Progenitor cell of endocrine pancreas (in vitro differentiated cells): ENCODE results near the gene FAF2. TPM values are rescaled to one million over a fixed set of nuclear protein-coding genes. Genes with fewer than 3 reads are reported as not detected.
A peak's percentile ranks its signal among the peaks of the same experiment; 100 is the strongest.

Experiments used
- DNase-seq: peaks from one replicate; pipeline ENCODE4 v3.0.0; 2021; ENCODE audit warnings: low spot score; ENCODE audit not compliant: unreplicated experiment
- H3K27ac Mint-ChIP-seq: 2 replicates; pipeline ENCODE4 v1.8.0; 2021; ENCODE audit warnings: mild to moderate bottlenecking, moderate library complexity, mixed read lengths
- H3K27me3 Mint-ChIP-seq: 2 replicates; pipeline ENCODE4 v1.8.0; 2021; ENCODE audit warnings: mixed read lengths
- H3K36me3 Mint-ChIP-seq: 2 replicates; pipeline ENCODE4 v1.8.0; 2022; ENCODE audit warnings: mixed read lengths; ENCODE audit not compliant: insufficient read depth
- H3K4me1 Mint-ChIP-seq: 2 replicates; pipeline ENCODE4 v1.8.0; 2021; ENCODE audit warnings: low read depth, mixed read lengths
- H3K4me3 Mint-ChIP-seq: 2 replicates; pipeline ENCODE4 v1.8.0; 2021; ENCODE audit warnings: low read depth, mild to moderate bottlenecking, moderate library complexity, mixed read lengths
- H3K9me3 Mint-ChIP-seq: 2 replicates; pipeline ENCODE4 v1.8.0; 2021; ENCODE audit warnings: low read depth, mixed read lengths
- CTCF ChIP-seq: fragments of 200-600 bp; sonication (generic); IDR thresholded peaks from one replicate; pipeline ENCODE4 v1.5.0; 2021; ENCODE audit warnings: antibody characterized with exemption, mild to moderate bottlenecking; ENCODE audit not compliant: unreplicated experiment
- total RNA-seq: library from RNA; stranded (reverse); gene quantifications from 2 replicates; pipeline ENCODE4 v1.2.1, GENCODE V29; 2021

The FAF2 gene
- total RNA-seq, 1 donor from 2014 or later, result 54.6 TPM

- H3K4me3 Mint-ChIP-seq, result no peak overlapping the region
- TF ChIP-seq CTCF, result no peak
- no peaks in the 10 kb centered on the region for H3K9me3 Mint-ChIP-seq
- H3K36me3 Mint-ChIP-seq, result peaks cover 21% of the 10 kb centered on the region
- H3K27me3 Mint-ChIP-seq, result no peaks in the 10 kb centered on the region
- no peak for DNase-seq
- H3K27ac Mint-ChIP-seq, result no peak overlapping the region
- no peaks in the 10 kb centered on the region for H3K4me1 Mint-ChIP-seq
Measured at GRCh38 chr5:176507911-176508310, 59.7 kb downstream of the FAF2 start.

DNA sequence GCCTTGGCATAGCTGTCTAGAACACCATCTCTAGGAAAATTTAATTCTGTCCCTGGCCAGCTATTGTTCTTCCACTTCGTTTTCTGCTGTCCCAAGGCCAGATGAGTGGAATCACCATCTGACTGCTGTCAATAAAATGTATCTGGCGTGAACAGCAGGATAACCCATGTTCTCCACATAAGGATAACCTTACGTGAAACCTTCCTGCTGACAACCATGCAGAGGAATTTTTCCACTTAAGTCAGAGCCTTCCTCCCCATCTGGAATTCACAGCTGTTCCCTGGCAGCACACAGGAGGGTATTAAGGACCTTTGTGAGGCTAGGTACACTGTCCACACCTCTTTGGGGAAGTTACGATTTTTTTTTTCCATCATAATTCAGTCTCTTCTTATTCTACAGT lies 60.4 kb downstream of the FAF2 start:
- TF ChIP-seq CTCF, result no peak
- no peaks in the 10 kb centered on the region for H3K4me1 Mint-ChIP-seq
- H3K36me3 Mint-ChIP-seq, result peaks cover 21% of the 10 kb centered on the region
- no peak for DNase-seq
- H3K9me3 Mint-ChIP-seq, result no peaks in the 10 kb centered on the region
- no peak overlapping the region for H3K4me3 Mint-ChIP-seq
- H3K27ac Mint-ChIP-seq, result peak overlapping the region; percentile 24
- H3K27me3 Mint-ChIP-seq, result no peaks in the 10 kb centered on the region

- H3K36me3 Mint-ChIP-seq, result no peaks in the 10 kb centered on the region
- no peaks in the 10 kb centered on the region for H3K27me3 Mint-ChIP-seq
- no peak for TF ChIP-seq CTCF
- H3K4me3 Mint-ChIP-seq, result no peak overlapping the region
- DNase-seq, result no peak
- H3K4me1 Mint-ChIP-seq, result peaks cover 3% of the 10 kb centered on the region
- no peaks in the 10 kb centered on the region for H3K9me3 Mint-ChIP-seq
- H3K27ac Mint-ChIP-seq, result no peak overlapping the region
Measured at GRCh38 chr5:176513788-176514187, 65.6 kb downstream of the FAF2 start.

- Mint-ChIP-seq H3K4me1 (peaks cover 3% of the 10 kb centered on the region), H3K27me3 (no peaks in the 10 kb centered on the region), H3K36me3 (no peaks in the 10 kb centered on the region), H3K9me3 (no peaks in the 10 kb centered on the region), H3K27ac (no peak overlapping the region), H3K4me3 (no peak overlapping the region)
- DNase-seq, result no peak
- no peak for TF ChIP-seq CTCF
Measured at GRCh38 chr5:176514244-176514950, 66.2 kb downstream of the FAF2 start.

- Mint-ChIP-seq H3K4me1 (peaks cover 3% of the 10 kb centered on the region), H3K36me3 (no peaks in the 10 kb centered on the region), H3K9me3 (no peaks in the 10 kb centered on the region), H3K27ac (no peak overlapping the region), H3K4me3 (no peak overlapping the region), H3K27me3 (no peaks in the 10 kb centered on the region)
- TF ChIP-seq CTCF, result no peak
- no peak for DNase-seq
Measured at GRCh38 chr5:176515396-176515795, 67.2 kb downstream of the FAF2 start.
